ENCODE results near the gene MED29. TPM values are rescaled to one million over a fixed set of nuclear protein-coding genes. Genes with fewer than 3 reads are reported as not detected.

The MED29 gene
- total and polyA plus RNA-seq, 2 of the 13 experiments (the other 11 are each of a cell fraction or from before 2014, with no cell fraction given) = 14.0 to 19.7 TPM

- no peak for TF ChIP-seq ZNF18 (CRISPR knock-in tag; IDR thresholded peaks at IDR 0.05; ENCODE audit: insufficient replicate concordance)
- no peak for TF ChIP-seq TBX3 (IDR thresholded peaks at IDR 0.05; ENCODE audit: borderline replicate concordance)
- TF ChIP-seq ZNF850 (CRISPR knock-in tag; conservative IDR thresholded peaks at IDR 0.05) = no peak
- no peak for TF ChIP-seq TBP (CRISPR knock-in tag; IDR thresholded peaks at IDR 0.05)
- 0 out of 2 replicates have a peak, but pooled peaks have one; percentile 33 for TF ChIP-seq SMAD1 (CRISPR knock-in tag; IDR thresholded peaks at IDR 0.05; ENCODE audit: borderline replicate concordance, low read depth)
- no peak for TF ChIP-seq ZNF33B (CRISPR knock-in tag; IDR thresholded peaks at IDR 0.05)
- no peak for TF ChIP-seq SIN3B (IDR thresholded peaks at IDR 0.05; ENCODE audit: low read length)
- TF ChIP-seq MZF1 (CRISPR knock-in tag; IDR thresholded peaks at IDR 0.05; ENCODE audit: borderline replicate concordance) = no peak
- no peak for TF ChIP-seq ZNF143 (CRISPR knock-in tag; IDR thresholded peaks at IDR 0.05)
- no peak; the same call in 1 of the 2 replicates for TF ChIP-seq RNF219 (CRISPR knock-in tag; IDR thresholded peaks at IDR 0.05)
- no peak for TF ChIP-seq NFKBIZ (CRISPR knock-in tag; IDR thresholded peaks at IDR 0.05)
- no peak for TF ChIP-seq MXD1 (CRISPR knock-in tag; IDR thresholded peaks at IDR 0.05)
- TF ChIP-seq ATF4 (CRISPR knock-in tag; IDR thresholded peaks at IDR 0.05) = 0 out of 4 replicates have a peak, but pooled peaks of 1 of the 2 experiments have one; percentile 28
- no peak for TF ChIP-seq TGIF2 (CRISPR knock-in tag; IDR thresholded peaks at IDR 0.05)
- peak; percentile 62; the same call in 1 of the 2 replicates for TF ChIP-seq SRF (IDR thresholded peaks at IDR 0.05; ENCODE audit: low read depth, low read length)
- TF ChIP-seq ZMYM3 (CRISPR knock-in tag; IDR thresholded peaks at IDR 0.05) = no peak
- TF ChIP-seq JUNB (CRISPR knock-in tag; IDR thresholded peaks at IDR 0.05; ENCODE audit: borderline replicate concordance) = 0 out of 2 replicates have a peak, but pooled peaks have one; percentile 36
- TF ChIP-seq TAF15 (IDR thresholded peaks at IDR 0.05; ENCODE audit: low read depth, low read length, poor library complexity, severe bottlenecking) = no peak
- peak; percentile 71; the same call in 1 of the 2 replicates for TF ChIP-seq ZNF543 (CRISPR knock-in tag; IDR thresholded peaks at IDR 0.05)
- no peak for TF ChIP-seq MATR3 (CRISPR knock-in tag; IDR thresholded peaks at IDR 0.05)
- TF ChIP-seq ELF4 (CRISPR knock-in tag; IDR thresholded peaks at IDR 0.05; ENCODE audit: borderline replicate concordance) = no peak
- no peak for TF ChIP-seq BATF2 (CRISPR knock-in tag; IDR thresholded peaks at IDR 0.05)
- TF ChIP-seq ZNF883 (CRISPR knock-in tag; IDR thresholded peaks at IDR 0.05; ENCODE audit: not compliant biosample characterization) = no peak
Measured at GRCh38 chr19:39410017-39410830, 19.0 kb downstream of the MED29 start (continued).

Measured in HepG2 (cell line).